Gastrocnemius medialis (tissue), 4 donors: ENCODE measurements around the gene FRK. TPM values are rescaled to one million over a fixed set of nuclear protein-coding genes. Genes with fewer than 3 reads are reported as not detected.

Experiments used
- ATAC-seq, 2 donors: fragments of 150-250 bp; one replicate each; pipeline ENCODE4 v1.9.1; 2016
- DNase-seq, 2 donors: peaks; one replicate each; pipeline ENCODE4 v3.0.0-alpha.2; 2019
- H3K27ac ChIP-seq, 4 donors: fragments of 200-600 bp; sonication (generic); 1 replicate in 1 of 4; 2 replicates in 3 of 4; pipeline ENCODE4 v1.5.1; 2016 to 2018; ENCODE audit warnings: mild to moderate bottlenecking in 2 of 4, moderate library complexity in 1 of 4
- H3K27me3 ChIP-seq, 3 donors: fragments of 200-600 bp; sonication (generic) in 2 of 3; 1 replicate in 1 of 3; 2 replicates in 2 of 3; pipeline versions ENCODE4 v1.5.1 to v1.6.0; 2016 to 2019; ENCODE audit warnings: mild to moderate bottlenecking in 1 of 3, moderate library complexity in 1 of 3
- H3K36me3 ChIP-seq, 2 donors: fragments of 200-600 bp; sonication (generic) in 1 of 2; one replicate each; pipeline ENCODE4 v1.5.1; 2017 to 2018
- H3K4me1 ChIP-seq, 2 donors: fragments of 200-600 bp; sonication (generic) in 1 of 2; one replicate each; pipeline ENCODE4 v1.5.1; 2016 to 2017; ENCODE audit warnings: mild to moderate bottlenecking in 2 of 2
- H3K4me3 ChIP-seq, 4 donors: fragments of 200-600 bp; sonication (generic) in 3 of 4; 1 replicate in 1 of 4; 2 replicates in 3 of 4; pipeline ENCODE4 v1.5.1; 2016 to 2019; ENCODE audit warnings: mild to moderate bottlenecking in 2 of 4
- H3K9me3 ChIP-seq, 3 donors: fragments of 200-600 bp; sonication (generic) in 2 of 3; 1 replicate in 1 of 3; 2 replicates in 2 of 3; pipeline ENCODE4 v1.5.1; 2016 to 2019
- CTCF ChIP-seq, 5 experiments: fragments of 450-650 bp in 3 of 5; fragments of 200-600 bp in 2 of 5; sonication (generic) in 2 of 5; IDR thresholded peaks in 4 of 5; conservative IDR thresholded peaks in 1 of 5; 1 replicate in 4 of 5; 2 replicates in 1 of 5; pipeline ENCODE4 v1.5.1; 2016 to 2019; ENCODE audit warnings: antibody characterized with exemption in 5 of 5, mild to moderate bottlenecking in 3 of 5, moderate library complexity in 3 of 5
- POLR2A ChIP-seq, 2 donors: fragments of 450-650 bp; IDR thresholded peaks; one replicate each; pipeline ENCODE4 v1.6.1; 2017; ENCODE audit warnings: antibody characterized with exemption in 2 of 2, mild to moderate bottlenecking in 2 of 2, moderate library complexity in 2 of 2
- in situ Hi-C, 4 donors: fragments of 200-750 bp; cut with MboI; loops; one replicate each; pipeline versions ENCODE4 v1.15.0 to v1.8.0; 2017; ENCODE audit warnings: low sequenced_read_pairs in 4 of 4
- intact Hi-C: fragments of 100-400 bp; cut with DNase I; formaldehyde crosslinking; loops from one replicate; pipeline ENCODE4 v1.15.1; 2023; ENCODE audit warnings: low total_unique reads
- total RNA-seq, 4 donors: library from RNA; depleted of rRNA; stranded (reverse); fragments of >200 nt; gene quantifications; one replicate each; pipeline versions ENCODE4 v1.1.0 to v1.2.3, GENCODE V29; 2016

Gene FRK
- total RNA-seq, 4 donors from 2014 or later = 1.3 to 4.8 (median 1.7) TPM

GRCh38 chr6:116094041-116094440 is 33.4 kb upstream of the FRK start:
- Histone ChIP-seq H3K4me1 (no peaks in the 10 kb centered on the region), H3K27me3 (no peaks in the 10 kb centered on the region), H3K27ac (no peak overlapping the region), H3K36me3 (no peaks in the 10 kb centered on the region), H3K9me3 (no peaks in the 10 kb centered on the region), H3K4me3 (no peak overlapping the region)
- no peak for DNase-seq
- TF ChIP-seq CTCF (IDR thresholded peaks at IDR 0.05 in 4 of 5, conservative IDR thresholded peaks at IDR 0.05 in 1 of 5) (no peak), POLR2A (IDR thresholded peaks at IDR 0.05) (no peak)
- in situ Hi-C loops (no loop called here), intact Hi-C loops (no loop called here)
- no peak for ATAC-seq

GRCh38 chr6:116090251-116090650 is 29.6 kb upstream of the FRK start:
- Histone ChIP-seq H3K27ac (no peak overlapping the region), H3K9me3 (no peaks in the 10 kb centered on the region), H3K36me3 (no peaks in the 10 kb centered on the region), H3K4me3 (no peak overlapping the region), H3K4me1 (no peaks in the 10 kb centered on the region), H3K27me3 (no peaks in the 10 kb centered on the region)
- no peak for DNase-seq
- in situ Hi-C loops (no loop called here), intact Hi-C loops (no loop called here)
- TF ChIP-seq POLR2A (IDR thresholded peaks at IDR 0.05) (no peak), CTCF (IDR thresholded peaks at IDR 0.05 in 4 of 5, conservative IDR thresholded peaks at IDR 0.05 in 1 of 5) (no peak)
- no peak for ATAC-seq

GRCh38 chr6:116088946-116089345 is 28.3 kb upstream of the FRK start:
- no peak overlapping the region for H3K27ac ChIP-seq
- intact Hi-C loops = no loop called here
- no peaks in the 10 kb centered on the region for H3K36me3 ChIP-seq
- no peak overlapping the region for H3K4me3 ChIP-seq
- no peak for TF ChIP-seq CTCF (IDR thresholded peaks at IDR 0.05 in 4 of 5, conservative IDR thresholded peaks at IDR 0.05 in 1 of 5)
- no peak for TF ChIP-seq POLR2A (IDR thresholded peaks at IDR 0.05)
- ATAC-seq (no peak), DNase-seq (no peak)
- no peaks in the 10 kb centered on the region for H3K4me1 ChIP-seq
- H3K9me3 ChIP-seq = no peaks in the 10 kb centered on the region
- no peaks in the 10 kb centered on the region for H3K27me3 ChIP-seq
- in situ Hi-C loops = no loop called here

GRCh38 chr6:116087437-116088027 is 26.8 kb upstream of the FRK start:
- TF ChIP-seq POLR2A (IDR thresholded peaks at IDR 0.05) (no peak), CTCF (IDR thresholded peaks at IDR 0.05 in 4 of 5, conservative IDR thresholded peaks at IDR 0.05 in 1 of 5) (no peak)
- Histone ChIP-seq H3K27ac (no peak overlapping the region), H3K4me3 (no peak overlapping the region), H3K27me3 (no peaks in the 10 kb centered on the region), H3K9me3 (no peaks in the 10 kb centered on the region), H3K36me3 (no peaks in the 10 kb centered on the region), H3K4me1 (no peaks in the 10 kb centered on the region)
- ATAC-seq (no peak), DNase-seq (no peak)
- in situ Hi-C loops = no loop called here
- intact Hi-C loops = no loop called here

GRCh38 chr6:116084284-116084683 is 23.6 kb upstream of the FRK start:
- DNase-seq (no peak), ATAC-seq (no peak)
- Histone ChIP-seq H3K36me3 (no peaks in the 10 kb centered on the region), H3K27me3 (no peaks in the 10 kb centered on the region), H3K27ac (no peak overlapping the region), H3K4me3 (no peak overlapping the region), H3K4me1 (no peaks in the 10 kb centered on the region), H3K9me3 (no peaks in the 10 kb centered on the region)
- TF ChIP-seq CTCF (IDR thresholded peaks at IDR 0.05 in 4 of 5, conservative IDR thresholded peaks at IDR 0.05 in 1 of 5) (no peak), POLR2A (IDR thresholded peaks at IDR 0.05) (no peak)
- intact Hi-C loops = no loop called here
- in situ Hi-C loops = no loop called here
